K562 (cell line): Measurements from ENCODE around the gene PCSK5. TPM values are rescaled to one million over a fixed set of nuclear protein-coding genes. Genes with fewer than 3 reads are reported as not detected.

Source experiments
- ATAC-seq: fragments of 200-7000 bp; cut with Tn5 transposase; 3 replicates; pipeline ENCODE4 v1.9.1; 2020; ENCODE audit warnings: moderate library complexity
- BruUV-seq: library from RNA; stranded (reverse); fragments of 400-500 nt; replicated peaks from 2 replicates; lab custom pipeline; 2021; lab: Mats Ljungman, UMichigan
- CTCF ChIA-PET: fragments of 300-600 bp; formaldehyde crosslinking; extraction: SDS; loops from one replicate; lab custom pipeline; 2021; ENCODE audit warnings: low intra/inter-chr PET ratio; lab: Yijun Ruan, JAX
- POLR2A ChIA-PET: fragments of 300-600, 350-650 bp; sonication (Branson Sonifier 250); formaldehyde crosslinking; extraction: SDS; loops from one replicate; lab custom pipeline; 2021; ENCODE audit warnings: antibody characterized with exemption, inconsistent platforms; lab: Yijun Ruan, JAX
- DNase-seq, 4 experiments: peaks; one replicate each; pipeline versions ENCODE4 v3.0.0 to v3.0.0-alpha.2; 2011 to 2018; ENCODE audit warnings: low spot score in 3 of 4, mixed read lengths in 3 of 4; ENCODE audit errors: extremely low read depth in 1 of 4
- FAIRE-seq: peaks from 2 replicates; lab custom pipeline; 2011; peaks lifted over from hg19 to GRCh38; lab: Jason Lieb, UNC
- H2AFZ ChIP-seq: 2 replicates; pipeline ENCODE4 v1.6.0; 2011; ENCODE audit warnings: low read depth, low read length, control low read depth, inconsistent platforms
- H3K27ac ChIP-seq: fragments of 200-600 bp; 3 replicates; pipeline ENCODE4 v1.8.0; 2011; ENCODE audit warnings: low read depth, mild to moderate bottlenecking, control low read depth, inconsistent platforms, low read length, moderate library complexity, mixed read lengths; ENCODE audit errors: extremely low read depth
- H3K27me3 ChIP-seq, 2 experiments: fragments of 300-600 bp in 1 of 2; 2 replicates in 1 of 2; 3 replicates in 1 of 2; pipeline versions ENCODE4 v1.6.0 to v1.8.0; 2011; ENCODE audit warnings: inconsistent platforms in 2 of 2, low read length in 2 of 2, mild to moderate bottlenecking in 1 of 2, mixed read lengths in 1 of 2, moderate library complexity in 1 of 2; ENCODE audit not compliant: control insufficient read depth in 2 of 2, insufficient read depth in 2 of 2
- H3K36me3 ChIP-seq: fragments of 300-600 bp; 3 replicates; pipeline ENCODE4 v1.8.0; 2011; ENCODE audit warnings: mild to moderate bottlenecking, low read length, inconsistent platforms; ENCODE audit not compliant: control insufficient read depth, insufficient read depth
- H3K4me1 ChIP-seq, 2 experiments: fragments of 200-600 bp in 1 of 2; replicated peaks in 1 of 2; 2 replicates in 1 of 2; 3 replicates in 1 of 2; pipeline versions ENCODE4 v1.5.1 to v1.8.0; 2011; ENCODE audit warnings: inconsistent platforms in 2 of 2, low read length in 2 of 2, mild to moderate bottlenecking in 1 of 2, mixed read lengths in 1 of 2, moderate library complexity in 1 of 2; ENCODE audit not compliant: control insufficient read depth in 2 of 2, insufficient read depth in 2 of 2
- H3K4me2 ChIP-seq: 2 replicates; pipeline ENCODE4 v1.6.1; 2011; ENCODE audit warnings: low read length, control low read depth, inconsistent platforms, mixed read lengths; ENCODE audit not compliant: insufficient read depth
- H3K4me3 ChIP-seq: fragments of 200-600 bp; sonication (generic), shearing (Covaris generic); 2 replicates; pipeline ENCODE4 v1.5.1; 2016; ENCODE audit warnings: control low read depth, inconsistent platforms
- H3K79me2 ChIP-seq: fragments of 200-600 bp; 3 replicates; pipeline ENCODE4 v1.8.0; 2011; ENCODE audit warnings: low read length, inconsistent platforms; ENCODE audit not compliant: control insufficient read depth, insufficient read depth
- H3K9ac ChIP-seq, 2 experiments: 2 replicates each; pipeline versions ENCODE4 v1.6.0 to v1.6.1; 2011; ENCODE audit warnings: low read depth in 2 of 2, low read length in 2 of 2, control low read depth in 1 of 2, inconsistent platforms in 1 of 2, mild to moderate bottlenecking in 1 of 2, mixed read lengths in 1 of 2; ENCODE audit not compliant: insufficient read depth in 1 of 2
- H3K9me1 ChIP-seq: one replicate; pipeline ENCODE4 v1.6.0; 2011; ENCODE audit warnings: inconsistent platforms, mild to moderate bottlenecking, low read length, moderate library complexity; ENCODE audit not compliant: control insufficient read depth, insufficient read depth
- H3K9me3 ChIP-seq: replicated peaks from 2 replicates; pipeline ENCODE4 v1.5.1; 2011; ENCODE audit warnings: low read depth, low read length, inconsistent platforms; ENCODE audit not compliant: control insufficient read depth, insufficient read depth
- H4K20me1 ChIP-seq: replicated peaks from 2 replicates; pipeline ENCODE4 v1.6.1; 2011; ENCODE audit warnings: low read length, inconsistent platforms, mixed read lengths; ENCODE audit not compliant: control insufficient read depth, insufficient read depth
- MCM2 ChIP-seq: fragments of 450-650 bp; IDR thresholded peaks from 2 replicates; pipeline ENCODE4 v1.6.1; 2017; ENCODE audit warnings: low read depth, mild to moderate bottlenecking
- SMARCB1 ChIP-seq: IDR thresholded peaks from 2 replicates; pipeline ENCODE4 v1.6.1; 2011; ENCODE audit warnings: improper control_type of control experiment, low read depth; ENCODE audit not compliant: insufficient read length
- TOE1 ChIP-seq, 2 experiments: fragments of 450-650 bp in 1 of 2; sonication (generic) in 1 of 2; formaldehyde crosslinking in 1 of 2; IDR thresholded peaks; 2 replicates each; pipeline versions ENCODE4 v1.7.1 to v1.8.0; 2016 to 2022; ENCODE audit warnings: borderline replicate concordance in 2 of 2, mild to moderate bottlenecking in 2 of 2, antibody characterized with exemption in 1 of 2, inconsistent platforms in 1 of 2, low read depth in 1 of 2, missing genetic modification reagents in 1 of 2, moderate library complexity in 1 of 2
- ZNF217 ChIP-seq: sonication (generic); formaldehyde crosslinking; IDR thresholded peaks from 2 replicates; pipeline ENCODE4 v1.8.0; 2022; ENCODE audit warnings: mild to moderate bottlenecking, missing genetic modification reagents
- ZNF507 ChIP-seq: conservative IDR thresholded peaks from 2 replicates; pipeline ENCODE4 v1.6.1; 2017; ENCODE audit warnings: missing genetic modification characterization, missing compliant biosample characterization
- WGBS: fragments of 100-300 bp; shearing (Covaris generic); methylation state at CpG from one replicate; pipeline ENCODE4 v1.1.6; 2016; ENCODE audit warnings: low coverage, mixed read lengths; ENCODE audit not compliant: insufficient coverage; ENCODE audit errors: missing lambda C conversion rate; 5-methylcytosine and 5-hydroxymethylcytosine counted together
- in situ Hi-C: fragments of 300-500 bp; cut with MboI; formaldehyde crosslinking; loops from 4 replicates; pipeline ENCODE4 v1.15.0; 2018; ENCODE audit warnings: inconsistent platforms, mixed read lengths
- intact Hi-C: fragments of 100-400 bp; cut with micrococcal nuclease; formaldehyde crosslinking; loops from 2 replicates; pipeline ENCODE4 v1.14.2; 2022
- polyA plus RNA-seq, 8 experiments: library from polyadenylated mRNA; depleted of rRNA in 4 of 8; stranded (reverse) in 5 of 8; unstranded in 3 of 8; fragments of >200 nt; fragmentation: Nextera tagmentation in 2 of 8; fragmentation: Illumina TruSeq in 1 of 8; extraction: Ambion mirVana in 2 of 8; extraction: Trizol in 1 of 8; gene quantifications; 2 replicates each; pipeline versions ENCODE4 v1.2.1 to v1.2.3, GENCODE V29; 2011 to 2014; ENCODE audit warnings: inconsistent platforms in 1 of 8, missing spikeins in 1 of 8
- total RNA-seq, 7 experiments: library from RNA; depleted of rRNA in 6 of 7; stranded (reverse); fragments of >200 nt in 6 of 7; fragmentation: Illumina TruSeq in 2 of 7; extraction: Trizol in 2 of 7; gene quantifications; 2 replicates each; pipeline versions ENCODE4 v1.2.1 to v1.2.3, GENCODE V29; 2011 to 2021; ENCODE audit warnings: low replicate concordance in 1 of 7
- TF ChIP-seq, protein P1 (sequence below): IDR thresholded peaks from 2 replicates; pipeline ENCODE4 v1.6.1; 2016; ENCODE audit warnings: missing genetic modification characterization, missing compliant biosample characterization

Gene PCSK5
- total and polyA plus RNA-seq, 9 of the 15 experiments (the other 6 are each of a cell fraction or from before 2014, with no cell fraction given), result not detected

DNA sequence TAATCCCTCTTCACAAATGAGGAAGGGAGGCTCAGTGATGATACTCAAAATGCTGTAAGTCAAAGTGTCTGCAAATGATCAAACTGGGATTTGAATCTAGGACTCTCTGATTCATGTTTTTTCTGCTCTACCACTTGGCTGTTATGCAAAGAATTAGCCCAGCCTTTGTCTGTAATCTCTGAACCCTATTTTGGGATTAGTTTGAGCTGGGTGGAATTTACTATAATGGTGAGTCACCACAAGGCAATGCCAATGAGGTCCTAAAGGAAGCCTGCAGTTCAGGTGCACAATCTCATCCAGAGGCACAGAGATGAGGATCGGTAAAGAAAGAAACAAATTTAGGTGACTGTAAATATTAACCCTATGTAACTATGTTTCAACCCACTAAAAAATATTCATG is 474.6 kb downstream of the PCSK5 start:
- intact Hi-C loops, result loop anchor here (10.0 kb wide), 1 partner anchor 50 kb away; no protein-coding TSS in a partner anchor
- BruUV-seq, result no TSS peak
- ATAC-seq, result no peak
- Histone ChIP-seq H3K9me1 (no peaks in the 10 kb centered on the region), H3K4me2 (no peak overlapping the region), H2AFZ (no peak overlapping the region), H3K79me2 (no peaks in the 10 kb centered on the region), H4K20me1 (no peaks in the 10 kb centered on the region), H3K4me1 (peaks cover 3 to 23% of the 10 kb centered on the region in 2 experiments; a peak in 3 of 5 replicates), H3K9ac (no peak overlapping the region), H3K36me3 (no peaks in the 10 kb centered on the region), H3K4me3 (no peak overlapping the region)
- in situ Hi-C loops, result no loop called here
- DNase-seq, result no peak
- FAIRE-seq, result no peak
- CTCF ChIA-PET, result no interaction called here
- TF ChIP-seq MCM2, result no peak
- TF ChIP-seq ZNF507 (tag), result no peak
- TF ChIP-seq ZNF217, result no peak
- no peak for TF ChIP-seq TOE1 (IDR thresholded peaks at IDR 0.05; ENCODE audit: borderline replicate concordance)
- no peak for TF ChIP-seq TOE1 (CRISPR knock-in tag; IDR thresholded peaks at IDR 0.05; ENCODE audit: borderline replicate concordance, low read depth)
- TF ChIP-seq, protein P1, sequence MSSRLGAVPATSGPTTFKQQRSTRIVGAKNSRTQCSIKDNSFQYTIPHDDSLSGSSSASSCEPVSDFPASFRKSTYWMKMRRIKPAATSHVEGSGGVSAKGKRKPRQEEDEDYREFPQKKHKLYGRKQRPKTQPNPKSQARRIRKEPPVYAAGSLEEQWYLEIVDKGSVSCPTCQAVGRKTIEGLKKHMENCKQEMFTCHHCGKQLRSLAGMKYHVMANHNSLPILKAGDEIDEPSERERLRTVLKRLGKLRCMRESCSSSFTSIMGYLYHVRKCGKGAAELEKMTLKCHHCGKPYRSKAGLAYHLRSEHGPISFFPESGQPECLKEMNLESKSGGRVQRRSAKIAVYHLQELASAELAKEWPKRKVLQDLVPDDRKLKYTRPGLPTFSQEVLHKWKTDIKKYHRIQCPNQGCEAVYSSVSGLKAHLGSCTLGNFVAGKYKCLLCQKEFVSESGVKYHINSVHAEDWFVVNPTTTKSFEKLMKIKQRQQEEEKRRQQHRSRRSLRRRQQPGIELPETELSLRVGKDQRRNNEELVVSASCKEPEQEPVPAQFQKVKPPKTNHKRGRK (tag), result no peak
- TF ChIP-seq SMARCB1, result no peak
- TF ChIP-seq, all 486 proteins: peak for 0
- Histone ChIP-seq H3K27me3 (no peaks in the 10 kb centered on the region), H3K9me3 (no peaks in the 10 kb centered on the region), H3K27ac (no peak overlapping the region)
- WGBS, result 11% methylated on average over 1 of the region's 1 CpG
- POLR2A ChIA-PET, result no interaction called here
